A673 (cell line): ENCODE results near the gene RDX. TPM values are rescaled to one million over a fixed set of nuclear protein-coding genes. Genes with fewer than 3 reads are reported as not detected.

Source experiments
- BruUV-seq: library from RNA; stranded (reverse); fragments of 400-500 nt; replicated peaks from 2 replicates; lab custom pipeline; 2021; lab: Mats Ljungman, UMichigan
- CTCF ChIA-PET: fragments of 300-600 bp; sonication (Branson Sonifier 250); formaldehyde crosslinking; loops from one replicate; lab custom pipeline; 2022; ENCODE audit warnings: antibody characterized with exemption; lab: Charles Lee
- POLR2A ChIA-PET: fragments of 300-600 bp; sonication (Branson Sonifier 250); formaldehyde crosslinking; loops from one replicate; lab custom pipeline; 2022; ENCODE audit warnings: antibody characterized with exemption; ENCODE audit not compliant: low non-redundant PET; lab: Charles Lee
- DNase-seq: peaks from one replicate; pipeline ENCODE4 v3.0.0-alpha.2; 2015; ENCODE audit warnings: low spot score
- H3K27ac ChIP-seq: fragments of 200-600 bp; sonication (generic); 2 replicates; pipeline ENCODE4 v1.5.1; 2016; ENCODE audit warnings: mixed run types, low read depth, mild to moderate bottlenecking, mixed read lengths, antibody characterized with exemption, low read length; ENCODE audit not compliant: poor library complexity, severe bottlenecking
- H3K27me3 ChIP-seq: fragments of 200-600 bp; sonication (generic); replicated peaks from 2 replicates; pipeline ENCODE4 v1.6.1; 2017; ENCODE audit warnings: mixed run types, low read depth, mild to moderate bottlenecking, mixed read lengths, antibody characterized with exemption, low read length; ENCODE audit not compliant: insufficient read depth, poor library complexity
- H3K36me3 ChIP-seq: fragments of 200-600 bp; sonication (generic); 2 replicates; pipeline ENCODE4 v1.6.1; 2016; ENCODE audit warnings: mixed run types, mild to moderate bottlenecking, mixed read lengths, antibody characterized with exemption, low read length; ENCODE audit not compliant: insufficient read depth, poor library complexity, severe bottlenecking
- H3K4me1 ChIP-seq: fragments of 200-600 bp; sonication (generic); 2 replicates; pipeline ENCODE4 v1.6.1; 2017; ENCODE audit warnings: mixed run types, mild to moderate bottlenecking, mixed read lengths, antibody characterized with exemption, low read length; ENCODE audit not compliant: insufficient read depth, poor library complexity, severe bottlenecking
- H3K4me3 ChIP-seq: fragments of 200-600 bp; sonication (generic); 2 replicates; pipeline ENCODE4 v1.5.1; 2016; ENCODE audit warnings: low read depth, mixed run types, mild to moderate bottlenecking, mixed read lengths, low read length; ENCODE audit not compliant: poor library complexity, severe bottlenecking
- H3K9me3 ChIP-seq: fragments of 200-600 bp; sonication (generic); 2 replicates; pipeline ENCODE4 v1.6.1; 2016; ENCODE audit warnings: mixed run types, low read depth, mild to moderate bottlenecking, mixed read lengths, antibody characterized with exemption, low read length; ENCODE audit not compliant: poor library complexity, severe bottlenecking
- EZH2 ChIP-seq: fragments of 200-600 bp; sonication (generic); IDR thresholded peaks from 2 replicates; pipeline ENCODE4 v1.6.1; 2017; ENCODE audit warnings: borderline replicate concordance, low read depth, mild to moderate bottlenecking, mixed read lengths, antibody characterized with exemption, low read length; ENCODE audit not compliant: poor library complexity, severe bottlenecking
- intact Hi-C: fragments of 100-400 bp; cut with micrococcal nuclease; formaldehyde crosslinking; loops from one replicate; pipeline ENCODE4 v1.10.0; 2022; ENCODE audit not compliant: unreplicated experiment
- total RNA-seq: library from RNA; stranded (reverse); gene quantifications from 2 replicates; pipeline ENCODE4 v1.2.3, GENCODE V29; 2021
- TF ChIP-seq, protein P1 (sequence below): fragments of 300-800, 200-600 bp; sonication (generic); conservative IDR thresholded peaks from 2 replicates; pipeline ENCODE4 v1.5.1; 2017; ENCODE audit warnings: low read depth, mild to moderate bottlenecking, antibody characterized with exemption, low read length, moderate library complexity, mixed read lengths

Gene RDX
- total RNA-seq, 1 experiment from 2014 or later = 395 TPM

DNA sequence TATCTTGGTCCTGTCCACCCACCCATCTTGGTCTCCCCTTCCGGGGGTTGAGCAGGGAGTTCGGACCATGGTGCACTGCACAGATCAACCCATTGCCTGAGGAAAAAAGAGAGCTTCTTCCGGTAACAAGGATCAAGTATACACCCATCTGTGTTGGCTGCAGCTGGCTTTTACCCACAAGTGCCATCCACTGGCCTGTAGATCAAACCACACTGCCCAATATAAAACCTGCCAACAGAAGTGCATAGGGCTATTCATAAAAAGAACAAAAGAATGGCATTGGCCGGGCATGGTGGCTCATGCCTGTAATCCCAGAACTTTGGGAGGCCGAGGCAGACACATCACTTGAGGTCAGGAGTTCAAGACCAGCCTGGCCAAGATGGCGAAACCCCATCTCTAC is 108.7 kb downstream of the RDX start:
- ChIA-PET POLR2A (no interaction called here), CTCF (no interaction called here)
- Histone ChIP-seq H3K27ac (no peak overlapping the region), H3K27me3 (no peaks in the 10 kb centered on the region), H3K4me1 (no peaks in the 10 kb centered on the region), H3K36me3 (no peaks in the 10 kb centered on the region), H3K4me3 (no peak overlapping the region), H3K9me3 (no peaks in the 10 kb centered on the region)
- no peak for DNase-seq
- no TSS peak for BruUV-seq
- intact Hi-C loops = no loop called here
- TF ChIP-seq, protein P1, sequence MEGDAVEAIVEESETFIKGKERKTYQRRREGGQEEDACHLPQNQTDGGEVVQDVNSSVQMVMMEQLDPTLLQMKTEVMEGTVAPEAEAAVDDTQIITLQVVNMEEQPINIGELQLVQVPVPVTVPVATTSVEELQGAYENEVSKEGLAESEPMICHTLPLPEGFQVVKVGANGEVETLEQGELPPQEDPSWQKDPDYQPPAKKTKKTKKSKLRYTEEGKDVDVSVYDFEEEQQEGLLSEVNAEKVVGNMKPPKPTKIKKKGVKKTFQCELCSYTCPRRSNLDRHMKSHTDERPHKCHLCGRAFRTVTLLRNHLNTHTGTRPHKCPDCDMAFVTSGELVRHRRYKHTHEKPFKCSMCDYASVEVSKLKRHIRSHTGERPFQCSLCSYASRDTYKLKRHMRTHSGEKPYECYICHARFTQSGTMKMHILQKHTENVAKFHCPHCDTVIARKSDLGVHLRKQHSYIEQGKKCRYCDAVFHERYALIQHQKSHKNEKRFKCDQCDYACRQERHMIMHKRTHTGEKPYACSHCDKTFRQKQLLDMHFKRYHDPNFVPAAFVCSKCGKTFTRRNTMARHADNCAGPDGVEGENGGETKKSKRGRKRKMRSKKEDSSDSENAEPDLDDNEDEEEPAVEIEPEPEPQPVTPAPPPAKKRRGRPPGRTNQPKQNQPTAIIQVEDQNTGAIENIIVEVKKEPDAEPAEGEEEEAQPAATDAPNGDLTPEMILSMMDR = no peak
- no peak for TF ChIP-seq EZH2

DNA sequence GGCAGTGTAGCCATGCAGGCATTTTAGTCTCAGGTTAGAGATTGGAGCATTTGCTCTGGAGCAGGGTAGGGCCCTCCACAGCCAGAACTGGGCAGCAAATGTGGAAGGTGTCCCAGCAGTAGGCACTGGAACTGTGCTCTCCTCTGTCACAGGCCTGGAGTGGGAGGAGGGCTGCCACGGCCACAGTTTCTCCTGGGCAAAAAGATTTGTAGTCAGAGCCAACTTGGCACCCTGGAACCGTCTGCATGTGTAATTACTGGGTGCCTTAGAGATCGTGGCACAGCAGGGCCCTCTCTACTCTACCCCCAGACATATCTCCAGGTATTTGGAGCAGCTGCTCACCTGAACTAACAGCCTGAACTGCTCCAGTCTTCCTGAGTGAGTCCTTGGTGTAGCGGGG is 109.5 kb downstream of the RDX start:
- no peaks in the 10 kb centered on the region for H3K36me3 ChIP-seq
- ChIA-PET POLR2A (no interaction called here), CTCF (no interaction called here)
- H3K27ac ChIP-seq = no peak overlapping the region
- TF ChIP-seq, protein P1 = no peak
- TF ChIP-seq EZH2 = no peak
- H3K9me3 ChIP-seq = no peaks in the 10 kb centered on the region
- DNase-seq = no peak
- BruUV-seq = no TSS peak
- H3K27me3 ChIP-seq = no peaks in the 10 kb centered on the region
- intact Hi-C loops = no loop called here
- no peaks in the 10 kb centered on the region for H3K4me1 ChIP-seq
- H3K4me3 ChIP-seq = no peak overlapping the region

DNA sequence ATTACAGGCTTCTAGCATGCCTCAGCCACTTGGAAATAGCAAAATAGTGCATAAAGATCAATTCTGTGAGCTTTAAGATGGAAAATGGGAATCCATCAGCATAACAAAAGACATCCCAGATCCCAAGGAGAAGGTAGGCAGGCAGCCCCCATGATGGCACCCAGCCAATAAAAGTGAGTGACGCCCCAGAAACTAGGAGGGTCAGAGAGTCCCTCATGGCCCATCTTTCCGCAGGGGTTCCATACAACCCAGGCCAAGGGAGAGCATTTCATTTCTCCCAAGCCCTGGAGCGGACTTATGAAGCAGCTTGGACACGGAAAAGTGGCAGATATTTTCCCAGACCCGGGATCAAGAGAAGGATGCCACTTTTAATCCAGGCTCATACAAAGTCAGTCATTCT is 110.0 kb downstream of the RDX start:
- POLR2A ChIA-PET = no interaction called here
- BruUV-seq = no TSS peak
- H3K9me3 ChIP-seq = no peaks in the 10 kb centered on the region

More for the DNA sequence above, 110.0 kb downstream of the RDX start:
- Histone ChIP-seq H3K36me3 (no peaks in the 10 kb centered on the region), H3K4me1 (no peaks in the 10 kb centered on the region), H3K4me3 (no peak overlapping the region), H3K27ac (no peak overlapping the region), H3K27me3 (no peaks in the 10 kb centered on the region)
- intact Hi-C loops = no loop called here
- CTCF ChIA-PET = no interaction called here
- DNase-seq = no peak
- TF ChIP-seq, protein P1 = no peak
- TF ChIP-seq EZH2 = no peak
